PC-3 (cell line): ENCODE results near the gene CPO. TPM values are rescaled to one million over a fixed set of nuclear protein-coding genes. Genes with fewer than 3 reads are reported as not detected.

Experiments
- ATAC-seq: fragments of 200-7000 bp; cut with Tn5 transposase; 2 replicates; pipeline ENCODE4 v1.9.1; 2020; ENCODE audit warnings: mild to moderate bottlenecking, moderate library complexity
- BruUV-seq: library from RNA; stranded (reverse); fragments of 400-500 nt; replicated peaks from 2 replicates; lab custom pipeline; 2021; lab: Mats Ljungman, UMichigan
- CTCF ChIA-PET: fragments of 300-600 bp; sonication (Branson Sonifier 250); formaldehyde crosslinking; loops from one replicate; lab custom pipeline; 2022; ENCODE audit warnings: antibody characterized with exemption; lab: Charles Lee
- POLR2A ChIA-PET: fragments of 300-600 bp; sonication (Branson Sonifier 250); formaldehyde crosslinking; loops from one replicate; lab custom pipeline; 2022; ENCODE audit warnings: antibody characterized with exemption; ENCODE audit not compliant: unreplicated experiment; lab: Charles Lee
- DNase-seq: peaks from one replicate; pipeline ENCODE4 v3.0.0-alpha.2; 2015
- H2AFZ ChIP-seq: fragments of 300-600 bp; sonication (generic); 2 replicates; pipeline ENCODE4 v1.6.0; 2016; ENCODE audit warnings: antibody characterized with exemption, low read length
- H3F3A ChIP-seq: fragments of 300-600 bp; sonication (generic); one replicate; pipeline ENCODE4 v1.6.0; 2017; ENCODE audit warnings: antibody characterized with exemption, low read length, control low read depth, mild to moderate bottlenecking; ENCODE audit not compliant: unreplicated experiment
- H3K27ac ChIP-seq: fragments of 300-600 bp; sonication (generic); 2 replicates; pipeline ENCODE4 v1.5.1; 2016; ENCODE audit warnings: mild to moderate bottlenecking, low read length
- H3K27me3 ChIP-seq: fragments of 300-600 bp; sonication (generic); 2 replicates; pipeline ENCODE4 v1.6.1; 2016; ENCODE audit warnings: low read length, mixed read lengths
- H3K36me3 ChIP-seq: fragments of 300-600 bp; sonication (generic); 2 replicates; pipeline ENCODE4 v1.6.1; 2016; ENCODE audit warnings: low read depth, mixed run types, low read length, mixed read lengths
- H3K4me1 ChIP-seq: fragments of 300-600 bp; sonication (generic); 2 replicates; pipeline ENCODE4 v1.5.1; 2016; ENCODE audit warnings: low read length; ENCODE audit not compliant: insufficient read depth
- H3K4me2 ChIP-seq: fragments of 300-600 bp; sonication (generic); 2 replicates; pipeline ENCODE4 v1.6.0; 2016; ENCODE audit warnings: low read length
- H3K4me3 ChIP-seq: fragments of 300-600 bp; sonication (generic); 2 replicates; pipeline ENCODE4 v1.5.1; 2016; ENCODE audit warnings: mild to moderate bottlenecking, low read length, mixed read lengths
- H3K79me2 ChIP-seq: fragments of 300-600 bp; sonication (generic); 2 replicates; pipeline ENCODE4 v1.6.1; 2017; ENCODE audit warnings: low read length, mixed read lengths
- H3K9ac ChIP-seq: fragments of 300-600 bp; sonication (generic); 2 replicates; pipeline ENCODE4 v1.6.0; 2016; ENCODE audit warnings: mild to moderate bottlenecking, low read length
- H3K9me2 ChIP-seq: fragments of 300-600 bp; sonication (generic); replicated peaks from 2 replicates; pipeline ENCODE4 v1.6.1; 2016; ENCODE audit warnings: mixed run types, low read length, mixed read lengths
- H3K9me3 ChIP-seq: fragments of 300-600 bp; sonication (generic); 2 replicates; pipeline ENCODE4 v1.6.1; 2016; ENCODE audit warnings: low read length, mixed read lengths
- H4K20me1 ChIP-seq: fragments of 300-600 bp; sonication (generic); 2 replicates; pipeline ENCODE4 v1.6.1; 2016; ENCODE audit warnings: low read length, mixed read lengths
- EZH2 ChIP-seq: fragments of 300-600 bp; sonication (generic); IDR thresholded peaks from one replicate; pipeline ENCODE4 v1.6.1; 2017; ENCODE audit warnings: antibody characterized with exemption, mild to moderate bottlenecking, low read length; ENCODE audit not compliant: unreplicated experiment
- EZH2phosphoT487 ChIP-seq: fragments of 300-600 bp; sonication (generic); IDR thresholded peaks from 2 replicates; pipeline ENCODE4 v1.6.1; 2018; ENCODE audit warnings: mild to moderate bottlenecking, antibody characterized with exemption, low read length, borderline replicate concordance
- intact Hi-C: fragments of 100-400 bp; cut with micrococcal nuclease; formaldehyde crosslinking; loops from 2 replicates; pipeline ENCODE4 v1.9.0; 2023
- total RNA-seq: library from RNA; depleted of rRNA; stranded (reverse); fragments of >200 nt; gene quantifications from 2 replicates; pipeline ENCODE4 v1.2.3, GENCODE V29; 2014
- TF ChIP-seq, protein P1 (sequence below): fragments of 300-600 bp; sonication (generic); conservative IDR thresholded peaks from 2 replicates; pipeline ENCODE4 v1.5.1; 2017; ENCODE audit warnings: antibody characterized with exemption, low read depth, mild to moderate bottlenecking, low read length

Gene CPO
- total RNA-seq, 1 experiment from 2014 or later, result not detected

DNA sequence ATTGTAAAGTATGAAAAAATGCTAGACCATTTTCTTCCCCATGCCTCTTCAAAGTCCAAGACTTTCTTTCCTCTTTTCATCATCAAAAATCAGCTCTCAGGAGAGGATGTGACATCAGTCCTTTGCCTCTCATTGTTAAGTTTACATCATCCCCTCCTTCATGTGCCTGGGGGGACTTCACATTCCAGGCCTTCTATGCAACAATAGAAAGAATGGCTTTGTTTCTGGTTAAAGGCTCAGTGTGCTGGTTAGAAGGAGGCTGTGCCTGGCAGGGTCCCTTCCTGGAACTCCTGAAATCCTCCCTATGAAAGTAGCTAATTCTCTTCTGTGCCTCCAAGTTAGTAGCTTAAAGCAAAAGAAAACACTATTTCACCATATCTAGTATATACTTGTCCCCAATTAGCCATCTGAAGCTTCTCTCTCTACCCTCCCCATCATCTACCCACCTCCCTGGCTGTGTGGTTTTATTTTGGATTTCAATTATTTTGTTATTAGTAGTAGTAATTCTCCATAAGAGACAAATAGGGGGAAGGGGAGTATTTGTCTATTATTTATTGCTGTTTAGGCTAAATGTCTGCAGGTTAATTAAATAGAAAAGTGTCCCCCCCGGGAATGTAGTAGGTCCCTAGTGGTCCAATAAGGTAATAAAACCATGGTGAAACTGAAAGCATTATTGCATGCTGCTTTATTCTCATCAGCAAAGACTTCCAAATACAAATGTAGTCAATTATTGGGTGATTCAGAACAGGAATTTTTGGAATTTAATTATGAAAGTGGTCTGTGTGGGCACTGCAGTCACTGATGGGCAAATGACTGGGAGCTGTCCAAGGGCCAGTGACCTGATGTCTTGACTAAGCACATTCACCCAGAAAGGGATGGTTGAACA is 69.0 kb downstream of the CPO start:
- TF ChIP-seq, protein P1, sequence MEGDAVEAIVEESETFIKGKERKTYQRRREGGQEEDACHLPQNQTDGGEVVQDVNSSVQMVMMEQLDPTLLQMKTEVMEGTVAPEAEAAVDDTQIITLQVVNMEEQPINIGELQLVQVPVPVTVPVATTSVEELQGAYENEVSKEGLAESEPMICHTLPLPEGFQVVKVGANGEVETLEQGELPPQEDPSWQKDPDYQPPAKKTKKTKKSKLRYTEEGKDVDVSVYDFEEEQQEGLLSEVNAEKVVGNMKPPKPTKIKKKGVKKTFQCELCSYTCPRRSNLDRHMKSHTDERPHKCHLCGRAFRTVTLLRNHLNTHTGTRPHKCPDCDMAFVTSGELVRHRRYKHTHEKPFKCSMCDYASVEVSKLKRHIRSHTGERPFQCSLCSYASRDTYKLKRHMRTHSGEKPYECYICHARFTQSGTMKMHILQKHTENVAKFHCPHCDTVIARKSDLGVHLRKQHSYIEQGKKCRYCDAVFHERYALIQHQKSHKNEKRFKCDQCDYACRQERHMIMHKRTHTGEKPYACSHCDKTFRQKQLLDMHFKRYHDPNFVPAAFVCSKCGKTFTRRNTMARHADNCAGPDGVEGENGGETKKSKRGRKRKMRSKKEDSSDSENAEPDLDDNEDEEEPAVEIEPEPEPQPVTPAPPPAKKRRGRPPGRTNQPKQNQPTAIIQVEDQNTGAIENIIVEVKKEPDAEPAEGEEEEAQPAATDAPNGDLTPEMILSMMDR, result peak; percentile 40; the same call in 1 of the 2 replicates
- TF ChIP-seq EZH2 (no peak), EZH2phosphoT487 (no peak)
- Histone ChIP-seq H2AFZ (no peak overlapping the region), H3K4me1 (peaks cover 14% of the 10 kb centered on the region), H3K27ac (no peak overlapping the region), H3K9me2 (no peaks in the 10 kb centered on the region), H3K79me2 (no peaks in the 10 kb centered on the region), H3K9ac (no peak overlapping the region), H3K27me3 (no peaks in the 10 kb centered on the region), H4K20me1 (no peaks in the 10 kb centered on the region), H3F3A (no peaks in the 10 kb centered on the region), H3K4me2 (no peak overlapping the region), H3K36me3 (no peaks in the 10 kb centered on the region), H3K9me3 (no peaks in the 10 kb centered on the region), H3K4me3 (no peak overlapping the region)
- intact Hi-C loops, result no loop called here
- ChIA-PET POLR2A (no interaction called here), CTCF (no interaction called here)
- no peak for ATAC-seq
- DNase-seq, result peak; percentile 12
- BruUV-seq, result no TSS peak

DNA sequence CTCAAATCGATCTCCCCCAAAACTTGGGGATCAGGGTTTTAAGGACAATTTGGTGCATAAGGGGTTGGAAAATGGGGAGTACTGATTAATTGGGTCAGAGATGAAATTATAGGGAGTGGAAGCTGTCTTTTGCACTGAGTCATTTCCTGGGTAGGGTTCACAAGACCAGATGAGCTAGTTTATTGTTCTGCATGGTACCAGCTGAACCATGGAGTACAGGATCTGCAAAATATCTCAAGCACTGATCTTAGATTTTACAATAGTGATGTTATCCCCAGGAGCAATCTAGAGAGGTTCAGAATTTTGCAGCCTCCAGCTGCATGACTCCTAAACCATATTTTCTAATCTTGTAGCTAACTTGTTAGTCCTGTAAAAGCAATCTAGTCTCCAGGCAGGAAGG is 73.1 kb downstream of the CPO start:
- DNase-seq (peak; percentile 75), ATAC-seq (peak; percentile 86)
- no peak for TF ChIP-seq EZH2phosphoT487
- H2AFZ ChIP-seq, result no peak overlapping the region
- H3K4me3 ChIP-seq, result no peak overlapping the region
- H3K4me2 ChIP-seq, result peak overlapping the region; percentile 52
- H3K9me2 ChIP-seq, result no peaks in the 10 kb centered on the region
- intact Hi-C loops, result no loop called here
- CTCF ChIA-PET, result no interaction called here
- H3K4me1 ChIP-seq, result peaks cover 17% of the 10 kb centered on the region
- no peak overlapping the region; the same call in 1 of the 2 replicates for H3K9ac ChIP-seq
- H3K79me2 ChIP-seq, result no peaks in the 10 kb centered on the region
- H3K27me3 ChIP-seq, result no peaks in the 10 kb centered on the region
- H3K36me3 ChIP-seq, result no peaks in the 10 kb centered on the region
- POLR2A ChIA-PET, result no interaction called here
- no TSS peak for BruUV-seq
- peak overlapping the region; percentile 76 for H3K27ac ChIP-seq
- no peaks in the 10 kb centered on the region for H3F3A ChIP-seq
- H3K9me3 ChIP-seq, result no peaks in the 10 kb centered on the region
- H4K20me1 ChIP-seq, result no peaks in the 10 kb centered on the region

DNA sequence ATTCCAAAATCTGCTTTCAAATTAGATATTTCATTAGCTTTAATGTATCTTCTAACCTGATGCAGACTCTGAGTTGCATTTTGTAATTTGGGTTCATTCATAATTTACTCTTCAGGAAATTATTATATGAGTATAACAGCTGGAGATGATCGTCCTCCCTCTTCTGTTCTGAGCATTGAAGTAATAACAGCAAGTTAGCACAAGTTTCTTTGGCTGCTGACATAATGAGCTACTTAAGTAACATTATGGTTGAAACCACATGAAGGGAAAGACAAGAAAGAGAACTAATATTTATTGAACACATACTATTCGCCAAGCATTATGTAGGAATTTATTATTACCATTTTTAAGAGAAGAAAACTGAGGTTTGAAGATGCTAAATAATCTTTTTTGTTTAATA is 75.1 kb downstream of the CPO start:
- intact Hi-C loops, result no loop called here
- CTCF ChIA-PET, result interaction anchor here (0.6 kb wide), 1 partner anchor 32 kb away, joined by 6 read pairs; no protein-coding TSS in a partner anchor
- no peaks in the 10 kb centered on the region for H4K20me1 ChIP-seq
- ATAC-seq (no peak), DNase-seq (no peak)
- no peak overlapping the region for H2AFZ ChIP-seq
- no TSS peak for BruUV-seq
- peaks cover 17% of the 10 kb centered on the region for H3K4me1 ChIP-seq
- no peaks in the 10 kb centered on the region for H3K36me3 ChIP-seq
- no peak overlapping the region for H3K27ac ChIP-seq
- H3K4me3 ChIP-seq, result no peak overlapping the region
- no peak overlapping the region for H3K9ac ChIP-seq
- no peaks in the 10 kb centered on the region for H3K9me2 ChIP-seq
- H3K9me3 ChIP-seq, result no peaks in the 10 kb centered on the region
- H3K4me2 ChIP-seq, result no peak overlapping the region
- TF ChIP-seq EZH2 (no peak), EZH2phosphoT487 (no peak)
- TF ChIP-seq, protein P1, result no peak
- no peaks in the 10 kb centered on the region for H3K27me3 ChIP-seq
- H3K79me2 ChIP-seq, result no peaks in the 10 kb centered on the region
- POLR2A ChIA-PET, result no interaction called here
- H3F3A ChIP-seq, result no peaks in the 10 kb centered on the region
